MM.1S (cell line): ENCODE data around the gene EIF3F.

Experiments
- DNase-seq: peaks from one replicate; pipeline ENCODE4 v3.0.0-alpha.2; 2015
- H2AFZ ChIP-seq: fragments of 300-600 bp; sonication (generic); 2 replicates; pipeline ENCODE4 v1.6.0; 2016; ENCODE audit warnings: antibody characterized with exemption, low read length
- H3F3A ChIP-seq: fragments of 300-600 bp; sonication (generic); 2 replicates; pipeline ENCODE4 v1.6.1; 2016; ENCODE audit warnings: mild to moderate bottlenecking, antibody characterized with exemption, low read length, moderate library complexity, mixed read lengths; ENCODE audit not compliant: insufficient read depth
- H3K27ac ChIP-seq: fragments of 300-600 bp; sonication (generic); 2 replicates; pipeline ENCODE4 v1.5.1; 2016; ENCODE audit warnings: mild to moderate bottlenecking, low read length
- H3K27me3 ChIP-seq: fragments of 300-600 bp; sonication (generic); replicated peaks from 2 replicates; pipeline ENCODE4 v1.6.0; 2016; ENCODE audit warnings: low read length; ENCODE audit not compliant: insufficient read depth
- H3K36me3 ChIP-seq: fragments of 300-600 bp; sonication (generic); replicated peaks from 2 replicates; pipeline ENCODE4 v1.6.1; 2016; ENCODE audit warnings: mild to moderate bottlenecking, low read length, mixed read lengths; ENCODE audit not compliant: insufficient read depth
- H3K4me1 ChIP-seq: fragments of 300-600 bp; sonication (generic); 2 replicates; pipeline ENCODE4 v1.6.1; 2016; ENCODE audit warnings: low read length, mixed read lengths
- H3K4me2 ChIP-seq: fragments of 300-600 bp; sonication (generic); 2 replicates; pipeline ENCODE4 v1.6.0; 2016; ENCODE audit warnings: low read depth, low read length
- H3K4me3 ChIP-seq: fragments of 300-600 bp; sonication (generic); 2 replicates; pipeline ENCODE4 v1.5.1; 2016; ENCODE audit warnings: low read length, mixed read lengths
- H3K79me2 ChIP-seq: fragments of 300-600 bp; sonication (generic); 2 replicates; pipeline ENCODE4 v1.6.1; 2016; ENCODE audit warnings: mixed run types, low read length, mixed read lengths
- H3K9ac ChIP-seq: fragments of 300-600 bp; sonication (generic); 2 replicates; pipeline ENCODE4 v1.6.1; 2016; ENCODE audit warnings: low read length, mixed read lengths
- H3K9me2 ChIP-seq: fragments of 300-600 bp; sonication (generic); replicated peaks from 2 replicates; pipeline ENCODE4 v1.6.1; 2016; ENCODE audit warnings: mild to moderate bottlenecking, low read length, mixed read lengths; ENCODE audit not compliant: insufficient read depth
- H3K9me3 ChIP-seq: fragments of 300-600 bp; sonication (generic); replicated peaks from 2 replicates; pipeline ENCODE4 v1.6.1; 2016; ENCODE audit warnings: mild to moderate bottlenecking, low read length, mixed read lengths; ENCODE audit not compliant: insufficient read depth
- H4K20me1 ChIP-seq: fragments of 300-600 bp; sonication (generic); 2 replicates; pipeline ENCODE4 v1.6.1; 2016; ENCODE audit warnings: mild to moderate bottlenecking, low read length, moderate library complexity, mixed read lengths; ENCODE audit not compliant: insufficient read depth
- EZH2 ChIP-seq: fragments of 300-600 bp; sonication (generic); optimal IDR thresholded peaks from 2 replicates; pipeline ENCODE3; 2017; ENCODE audit warnings: low read depth, mild to moderate bottlenecking, antibody characterized with exemption, low read length, mixed read lengths
- EZH2phosphoT487 ChIP-seq: fragments of 300-600 bp; sonication (generic); IDR thresholded peaks from 2 replicates; pipeline ENCODE4 v1.6.1; 2018; ENCODE audit warnings: antibody characterized with exemption, low read length
- TF ChIP-seq, protein P1 (sequence below): fragments of 300-600 bp; sonication (generic); IDR thresholded peaks from 2 replicates; pipeline ENCODE4 v1.5.1; 2016; ENCODE audit warnings: antibody characterized with exemption, low read length, mixed read lengths

The EIF3F gene

DNA sequence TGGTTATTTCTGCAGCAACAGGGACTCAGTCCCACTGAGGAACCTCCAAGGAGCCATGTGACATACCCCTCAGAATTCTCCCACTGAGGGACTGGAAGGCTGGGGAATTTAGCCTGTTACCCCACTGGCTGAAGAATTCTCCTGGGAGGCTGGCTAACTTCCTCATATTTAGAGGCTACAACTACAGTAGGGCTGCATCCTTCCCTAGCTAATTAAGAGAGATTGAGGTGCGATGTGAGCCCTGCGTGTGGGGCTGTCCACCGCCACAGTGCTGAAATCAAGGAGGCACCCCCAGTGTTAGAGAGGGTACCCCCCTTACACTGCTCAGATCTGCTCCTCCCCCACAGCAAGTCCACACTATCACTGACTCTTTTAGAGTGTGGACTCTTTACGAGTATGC lies 21.1 kb downstream of the EIF3F start:
- Histone ChIP-seq H3K27me3 (no peaks in the 10 kb centered on the region), H3K36me3 (no peaks in the 10 kb centered on the region), H4K20me1 (no peaks in the 10 kb centered on the region), H3K9ac (no peak overlapping the region), H3K4me1 (no peaks in the 10 kb centered on the region), H3K79me2 (no peaks in the 10 kb centered on the region), H3K27ac (no peak overlapping the region), H3K9me3 (no peaks in the 10 kb centered on the region), H2AFZ (no peak overlapping the region), H3K9me2 (no peaks in the 10 kb centered on the region), H3K4me2 (no peak overlapping the region), H3K4me3 (no peak overlapping the region), H3F3A (no peaks in the 10 kb centered on the region)
- no peak for DNase-seq
- no peak for TF ChIP-seq EZH2

DNA sequence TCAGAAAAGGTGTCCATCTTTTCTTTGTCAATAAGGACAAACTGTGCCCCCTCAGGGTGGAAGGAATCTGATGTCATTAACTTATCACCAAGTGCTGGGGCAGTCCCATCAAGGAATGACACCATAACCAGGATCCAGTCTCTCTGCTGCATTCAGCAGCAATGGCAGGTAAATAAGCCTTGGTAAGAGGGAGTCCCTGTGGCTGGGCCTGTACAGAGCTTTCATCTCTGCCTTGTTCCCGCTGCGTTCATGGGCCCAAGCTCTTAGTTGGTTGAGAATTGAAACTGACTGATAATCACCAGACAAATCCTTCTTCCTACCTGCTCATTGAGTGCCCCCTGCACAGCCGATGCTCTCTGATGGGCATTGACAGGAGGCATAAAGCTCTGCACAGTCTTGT lies 22.7 kb downstream of the EIF3F start:
- no peak overlapping the region for H3K9ac ChIP-seq
- TF ChIP-seq EZH2 (no peak), EZH2phosphoT487 (no peak)
- TF ChIP-seq, protein P1, sequence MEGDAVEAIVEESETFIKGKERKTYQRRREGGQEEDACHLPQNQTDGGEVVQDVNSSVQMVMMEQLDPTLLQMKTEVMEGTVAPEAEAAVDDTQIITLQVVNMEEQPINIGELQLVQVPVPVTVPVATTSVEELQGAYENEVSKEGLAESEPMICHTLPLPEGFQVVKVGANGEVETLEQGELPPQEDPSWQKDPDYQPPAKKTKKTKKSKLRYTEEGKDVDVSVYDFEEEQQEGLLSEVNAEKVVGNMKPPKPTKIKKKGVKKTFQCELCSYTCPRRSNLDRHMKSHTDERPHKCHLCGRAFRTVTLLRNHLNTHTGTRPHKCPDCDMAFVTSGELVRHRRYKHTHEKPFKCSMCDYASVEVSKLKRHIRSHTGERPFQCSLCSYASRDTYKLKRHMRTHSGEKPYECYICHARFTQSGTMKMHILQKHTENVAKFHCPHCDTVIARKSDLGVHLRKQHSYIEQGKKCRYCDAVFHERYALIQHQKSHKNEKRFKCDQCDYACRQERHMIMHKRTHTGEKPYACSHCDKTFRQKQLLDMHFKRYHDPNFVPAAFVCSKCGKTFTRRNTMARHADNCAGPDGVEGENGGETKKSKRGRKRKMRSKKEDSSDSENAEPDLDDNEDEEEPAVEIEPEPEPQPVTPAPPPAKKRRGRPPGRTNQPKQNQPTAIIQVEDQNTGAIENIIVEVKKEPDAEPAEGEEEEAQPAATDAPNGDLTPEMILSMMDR = no peak
- H2AFZ ChIP-seq = no peak overlapping the region
- H3K27me3 ChIP-seq = no peaks in the 10 kb centered on the region
- H3K79me2 ChIP-seq = no peaks in the 10 kb centered on the region
- DNase-seq = no peak
- H3K9me2 ChIP-seq = no peaks in the 10 kb centered on the region
- H3K4me2 ChIP-seq = no peak overlapping the region
- H4K20me1 ChIP-seq = no peaks in the 10 kb centered on the region
- H3K9me3 ChIP-seq = no peaks in the 10 kb centered on the region
- no peaks in the 10 kb centered on the region for H3F3A ChIP-seq
- H3K36me3 ChIP-seq = no peaks in the 10 kb centered on the region
- no peak overlapping the region for H3K4me3 ChIP-seq
- H3K4me1 ChIP-seq = no peaks in the 10 kb centered on the region
- no peak overlapping the region for H3K27ac ChIP-seq

DNA sequence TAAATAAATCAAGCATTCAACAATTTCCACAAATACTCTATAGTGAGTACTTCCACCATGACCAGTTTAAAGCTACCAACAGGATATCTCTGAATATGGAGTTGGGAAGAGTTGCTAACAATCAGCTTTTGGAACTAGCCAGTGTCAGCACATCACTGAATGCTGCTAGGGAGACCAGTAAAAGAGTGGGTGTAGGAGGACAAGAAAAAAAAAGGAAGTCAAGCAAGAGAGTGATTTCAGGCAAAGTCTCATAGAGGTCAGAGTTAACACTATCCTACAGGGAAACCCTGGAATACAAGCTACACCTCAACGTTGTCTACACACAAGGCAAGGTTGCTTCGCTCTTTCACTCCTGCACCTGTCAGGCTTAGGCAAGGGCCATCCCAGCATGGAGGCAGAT lies 24.2 kb downstream of the EIF3F start:
- Histone ChIP-seq H3K27ac (no peak overlapping the region), H3K9me3 (no peaks in the 10 kb centered on the region), H3K27me3 (no peaks in the 10 kb centered on the region), H3K4me3 (no peak overlapping the region), H2AFZ (no peak overlapping the region), H3K4me2 (no peak overlapping the region), H3K79me2 (no peaks in the 10 kb centered on the region), H3F3A (no peaks in the 10 kb centered on the region), H3K36me3 (no peaks in the 10 kb centered on the region), H3K9me2 (no peaks in the 10 kb centered on the region), H3K4me1 (no peaks in the 10 kb centered on the region), H3K9ac (no peak overlapping the region), H4K20me1 (no peaks in the 10 kb centered on the region)
- DNase-seq = no peak
- TF ChIP-seq EZH2 = no peak
- TF ChIP-seq, protein P1 = no peak
- TF ChIP-seq EZH2phosphoT487 = no peak

DNA sequence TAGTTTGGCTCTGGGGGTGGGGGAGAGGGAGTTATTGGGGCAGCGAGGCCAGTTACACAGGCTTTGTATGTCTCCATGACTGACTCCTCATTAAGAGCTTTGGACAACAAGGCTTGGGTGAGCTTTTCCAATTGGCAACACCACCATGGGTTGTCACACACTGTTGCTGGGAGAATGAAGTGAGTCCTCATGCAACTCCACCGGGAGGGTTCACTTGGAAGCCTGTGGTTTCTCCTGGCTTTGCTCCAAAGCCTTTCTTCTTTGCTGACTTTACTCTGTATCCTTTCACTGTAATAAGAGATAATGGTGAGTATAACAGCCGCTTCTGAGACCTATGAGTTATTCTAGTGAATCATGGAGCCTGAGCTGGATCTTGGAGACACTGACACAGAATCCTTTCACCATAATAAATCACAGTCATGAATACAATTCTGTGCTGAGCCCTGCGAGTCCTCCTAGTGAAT lies 24.9 kb downstream of the EIF3F start:
- DNase-seq = no peak
- no peak overlapping the region for H2AFZ ChIP-seq
- no peak overlapping the region for H3K4me2 ChIP-seq

More for the DNA sequence above, 24.9 kb downstream of the EIF3F start:
- Histone ChIP-seq H3K9me3 (no peaks in the 10 kb centered on the region), H3K36me3 (no peaks in the 10 kb centered on the region), H3K79me2 (no peaks in the 10 kb centered on the region), H3K27me3 (peaks cover 1% of the 10 kb centered on the region; the same call in 1 of the 2 replicates), H3F3A (no peaks in the 10 kb centered on the region), H3K27ac (no peak overlapping the region), H3K4me1 (no peaks in the 10 kb centered on the region), H3K9ac (no peak overlapping the region), H4K20me1 (no peaks in the 10 kb centered on the region), H3K4me3 (no peak overlapping the region), H3K9me2 (no peaks in the 10 kb centered on the region)
- no peak for TF ChIP-seq EZH2
- no peak for TF ChIP-seq EZH2phosphoT487
- TF ChIP-seq, protein P1 = no peak
